Colonic mucosa (tissue), 4 donors: ENCODE results near the gene CCDC92B. TPM values are rescaled to one million over a fixed set of nuclear protein-coding genes. Genes with fewer than 3 reads are reported as not detected.

Experiments used
- DNase-seq: peaks from one replicate; pipeline ENCODE4 v3.0.0-alpha.2; 2020
- H3K27ac ChIP-seq: fragments of 200-600 bp; one replicate; pipeline ENCODE4 v1.8.0; 2021
- H3K27me3 ChIP-seq: fragments of 200-600 bp; one replicate; pipeline ENCODE4 v1.8.0; 2021
- H3K36me3 ChIP-seq: fragments of 200-600 bp; one replicate; pipeline ENCODE4 v1.8.0; 2021
- H3K4me1 ChIP-seq: fragments of 200-600 bp; one replicate; pipeline ENCODE4 v1.8.0; 2021; ENCODE audit warnings: mild to moderate bottlenecking
- H3K4me3 ChIP-seq: fragments of 200-600 bp; one replicate; pipeline ENCODE4 v1.8.0; 2021
- H3K9ac ChIP-seq, 2 donors: one replicate each; pipeline ENCODE4 v1.7.0; 2013; ENCODE audit warnings: control low read depth in 2 of 2, low read depth in 2 of 2, low read length in 2 of 2
- H3K9me3 ChIP-seq: fragments of 200-600 bp; one replicate; pipeline ENCODE4 v1.8.0; 2021
- intact Hi-C: fragments of 100-400 bp; cut with DNase I; formaldehyde crosslinking; loops from one replicate; pipeline ENCODE4 v1.14.1; 2022
- total RNA-seq, 2 donors: library from RNA; stranded (reverse); fragmentation: NEBNext Ultra II Directional in 1 of 2; extraction: Animal tissue kit (Norgen Biotek cat#: 25700) in 1 of 2; gene quantifications; one replicate each; pipeline ENCODE4 v1.2.1, GENCODE V29; 2021
- TF ChIP-seq, protein P1 (sequence below): fragments of 200-600 bp; IDR thresholded peaks from one replicate; pipeline ENCODE4 v1.8.0; 2022; ENCODE audit warnings: antibody characterized with exemption, mild to moderate bottlenecking
- donor health status: healthy.
- donor health status: DM: no; HTN: no; CAD: no.
- donor health status: DM: no; HTN: no; CAD: no.

The CCDC92B gene
- total RNA-seq, 2 donors from 2014 or later = 0.72 to 1.8 TPM

DNA sequence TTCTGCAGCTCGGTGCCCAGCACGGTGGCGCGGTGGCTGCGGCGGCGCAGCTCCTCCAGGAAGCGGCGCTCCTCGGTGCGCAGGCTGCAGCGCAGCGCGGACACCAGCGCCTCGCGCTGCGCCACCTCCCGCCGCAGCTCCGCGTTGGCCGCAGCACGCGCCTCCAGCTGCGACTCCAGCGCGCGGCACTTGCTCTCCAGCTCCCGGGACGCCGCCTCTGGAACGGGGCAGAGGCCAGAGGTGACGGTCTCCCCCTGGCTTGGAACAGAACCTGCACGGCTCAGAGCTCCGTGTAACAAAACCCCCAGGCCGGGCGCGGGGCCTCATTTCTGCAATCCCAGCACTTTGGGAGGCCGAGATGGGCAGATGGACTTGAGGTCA, 24.7 kb downstream of the CCDC92B start:
- Histone ChIP-seq H3K9ac (peak overlapping the region in 1 of 2 donors; percentile 35), H3K9me3 (no peaks in the 10 kb centered on the region), H3K27me3 (peaks cover 7% of the 10 kb centered on the region), H3K4me1 (no peaks in the 10 kb centered on the region), H3K4me3 (peak overlapping the region; percentile 26), H3K36me3 (no peaks in the 10 kb centered on the region), H3K27ac (no peak overlapping the region)
- intact Hi-C loops = no loop called here
- TF ChIP-seq, protein P1, sequence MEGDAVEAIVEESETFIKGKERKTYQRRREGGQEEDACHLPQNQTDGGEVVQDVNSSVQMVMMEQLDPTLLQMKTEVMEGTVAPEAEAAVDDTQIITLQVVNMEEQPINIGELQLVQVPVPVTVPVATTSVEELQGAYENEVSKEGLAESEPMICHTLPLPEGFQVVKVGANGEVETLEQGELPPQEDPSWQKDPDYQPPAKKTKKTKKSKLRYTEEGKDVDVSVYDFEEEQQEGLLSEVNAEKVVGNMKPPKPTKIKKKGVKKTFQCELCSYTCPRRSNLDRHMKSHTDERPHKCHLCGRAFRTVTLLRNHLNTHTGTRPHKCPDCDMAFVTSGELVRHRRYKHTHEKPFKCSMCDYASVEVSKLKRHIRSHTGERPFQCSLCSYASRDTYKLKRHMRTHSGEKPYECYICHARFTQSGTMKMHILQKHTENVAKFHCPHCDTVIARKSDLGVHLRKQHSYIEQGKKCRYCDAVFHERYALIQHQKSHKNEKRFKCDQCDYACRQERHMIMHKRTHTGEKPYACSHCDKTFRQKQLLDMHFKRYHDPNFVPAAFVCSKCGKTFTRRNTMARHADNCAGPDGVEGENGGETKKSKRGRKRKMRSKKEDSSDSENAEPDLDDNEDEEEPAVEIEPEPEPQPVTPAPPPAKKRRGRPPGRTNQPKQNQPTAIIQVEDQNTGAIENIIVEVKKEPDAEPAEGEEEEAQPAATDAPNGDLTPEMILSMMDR = no peak
- DNase-seq = peak; percentile 54

DNA sequence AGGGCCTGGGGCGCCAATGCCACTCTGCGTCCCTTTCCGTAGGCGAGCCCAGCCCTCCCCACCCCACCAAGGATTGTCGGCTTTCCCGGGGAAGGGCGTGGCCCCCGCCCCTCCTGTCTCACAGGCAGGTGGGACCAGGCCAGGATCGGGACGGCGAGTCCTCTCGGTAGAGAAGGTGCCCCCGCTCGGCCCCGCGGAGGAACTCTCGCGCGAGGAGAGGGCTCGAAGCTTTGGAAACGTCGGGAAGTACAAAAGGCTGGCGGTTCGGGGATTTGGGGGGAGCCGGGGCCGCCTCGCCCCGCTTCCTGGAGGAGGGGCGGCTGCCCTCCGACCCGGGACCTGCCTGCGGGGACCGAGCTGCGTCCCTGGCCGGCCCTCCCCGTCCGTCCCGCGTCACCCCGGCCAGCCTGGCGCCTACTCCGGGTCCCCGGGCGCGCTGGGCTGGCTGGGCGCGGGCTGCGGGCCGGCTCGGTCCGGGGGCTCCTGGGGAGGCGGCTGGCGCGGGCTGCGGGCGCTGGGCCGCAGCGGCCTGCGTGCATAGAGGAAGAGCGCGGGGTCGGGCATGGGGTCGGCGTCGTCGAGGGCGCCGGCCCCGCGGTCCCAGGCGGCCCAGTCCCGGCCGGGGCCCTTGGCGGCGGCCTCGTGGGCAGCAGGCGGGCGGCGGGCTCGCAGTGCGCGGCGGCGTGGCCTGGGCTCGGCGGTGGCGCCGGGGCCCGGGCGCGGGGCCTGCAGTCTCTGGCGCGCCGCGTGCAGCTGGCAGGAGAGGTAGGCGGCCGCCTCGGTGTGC, 25.3 kb downstream of the CCDC92B start:
- H3K27ac ChIP-seq = peak overlapping the region; percentile 72
- peaks cover 7% of the 10 kb centered on the region for H3K27me3 ChIP-seq
- peak overlapping the region in 1 of 2 donors; percentile 56 for H3K9ac ChIP-seq
- no peaks in the 10 kb centered on the region for H3K9me3 ChIP-seq
- no peaks in the 10 kb centered on the region for H3K4me1 ChIP-seq
- DNase-seq = peak; percentile 74
- H3K36me3 ChIP-seq = no peaks in the 10 kb centered on the region
- peak overlapping the region; percentile 33 for H3K4me3 ChIP-seq
- TF ChIP-seq, protein P1 = no peak
- intact Hi-C loops = no loop called here

DNA sequence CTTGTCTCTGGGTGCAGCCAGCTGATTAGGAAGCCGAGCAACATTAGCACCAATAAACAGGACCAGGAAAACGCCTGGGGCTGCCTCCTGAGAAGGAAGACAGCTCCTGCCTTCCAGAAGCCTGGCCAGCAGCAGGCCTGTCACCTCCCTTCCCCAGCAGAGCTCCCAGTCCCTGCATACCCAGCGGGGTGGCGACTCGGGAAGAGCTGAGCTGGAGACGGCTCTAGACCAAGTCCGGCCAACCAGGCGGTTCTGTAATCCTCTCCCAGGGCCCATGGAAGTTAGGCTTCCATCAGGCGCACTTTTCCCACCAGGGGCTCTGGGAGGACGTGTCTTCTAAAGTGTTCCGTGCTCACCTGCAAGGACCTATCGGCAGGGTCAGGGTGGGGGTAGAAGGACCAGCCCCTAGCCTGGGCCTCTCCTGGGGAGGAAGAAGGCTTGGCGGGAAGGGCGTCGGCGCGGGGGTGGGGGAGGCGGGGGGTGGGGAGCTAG, 25.9 kb downstream of the CCDC92B start:
- intact Hi-C loops = no loop called here
- TF ChIP-seq, protein P1 = no peak
- peak; percentile 67 for DNase-seq
- H3K4me1 ChIP-seq = no peaks in the 10 kb centered on the region
- H3K9me3 ChIP-seq = no peaks in the 10 kb centered on the region
- H3K27ac ChIP-seq = peak overlapping the region; percentile 72
- H3K27me3 ChIP-seq = peaks cover 7% of the 10 kb centered on the region
- peak overlapping the region in 1 of 2 donors; percentile 46 for H3K9ac ChIP-seq
- no peaks in the 10 kb centered on the region for H3K36me3 ChIP-seq
- peak overlapping the region; percentile 33 for H3K4me3 ChIP-seq

DNA sequence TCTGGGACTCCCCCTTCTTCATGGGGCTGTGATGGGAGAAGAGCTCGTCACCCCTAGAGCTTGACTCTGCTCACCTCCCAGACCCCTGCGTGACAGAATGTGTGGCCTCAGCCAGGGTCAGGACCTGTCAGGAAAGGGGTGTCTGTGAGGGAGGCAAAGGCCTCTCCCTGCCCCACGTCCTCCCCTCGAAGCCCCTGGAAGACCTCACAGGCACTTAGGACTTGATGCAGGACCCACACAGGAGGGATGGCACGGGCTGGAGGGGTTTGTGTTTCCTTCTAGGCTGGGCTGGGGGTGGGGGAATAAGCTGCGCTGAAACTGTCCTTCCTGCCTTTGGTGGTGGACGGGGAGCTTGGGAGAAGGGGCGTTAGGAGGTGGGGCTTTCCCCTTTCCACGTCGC, 26.8 kb downstream of the CCDC92B start:
- no peak overlapping the region for H3K4me3 ChIP-seq
- TF ChIP-seq, protein P1 = no peak
- no peaks in the 10 kb centered on the region for H3K36me3 ChIP-seq
- intact Hi-C loops = no loop called here
- H3K9me3 ChIP-seq = no peaks in the 10 kb centered on the region
- peaks cover 7% of the 10 kb centered on the region for H3K27me3 ChIP-seq
- H3K27ac ChIP-seq = no peak overlapping the region
- DNase-seq = no peak
- H3K9ac ChIP-seq = no peak overlapping the region
- H3K4me1 ChIP-seq = no peaks in the 10 kb centered on the region

DNA sequence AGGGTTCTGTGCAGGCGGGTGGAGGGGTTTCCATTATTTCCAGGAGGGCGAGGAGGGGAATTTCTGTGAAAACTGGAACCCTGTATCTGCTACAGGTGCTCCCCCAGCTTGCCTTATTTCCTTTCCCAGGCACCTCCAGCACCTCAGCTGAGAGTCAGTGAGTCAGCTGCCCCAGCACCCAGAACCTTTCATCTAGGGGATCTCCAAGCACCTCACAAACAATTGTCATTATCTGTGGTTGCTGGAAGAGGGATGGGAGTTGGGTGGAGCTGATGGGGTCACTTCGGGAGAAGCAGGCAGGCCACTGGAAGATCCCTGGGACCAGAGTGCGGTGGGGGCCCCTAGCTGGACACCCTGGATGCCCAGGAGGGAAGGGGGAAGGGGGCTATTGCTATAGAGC, 27.8 kb downstream of the CCDC92B start:
- Histone ChIP-seq H3K36me3 (no peaks in the 10 kb centered on the region), H3K27me3 (peaks cover 6% of the 10 kb centered on the region), H3K4me3 (no peak overlapping the region), H3K4me1 (no peaks in the 10 kb centered on the region), H3K27ac (no peak overlapping the region), H3K9me3 (no peaks in the 10 kb centered on the region), H3K9ac (no peak overlapping the region)
- TF ChIP-seq, protein P1 = no peak
- intact Hi-C loops = no loop called here
- no peak for DNase-seq
